GM10847 (cell line): ENCODE data around the gene BLM.

Source experiments
- POLR2A ChIP-seq: IDR thresholded peaks from 2 replicates; pipeline ENCODE4 v1.6.1; 2011; ENCODE audit not compliant: insufficient read length; ENCODE audit errors: extremely low read depth

The BLM gene

GRCh38 chr15:90864507-90864906 lies 147.4 kb downstream of the BLM start:
- no peak for TF ChIP-seq POLR2A

GRCh38 chr15:90865702-90866101 lies 148.6 kb downstream of the BLM start:
- no peak for TF ChIP-seq POLR2A
